Endometrium (tissue), 2 donors: Measurements from ENCODE around the gene TAS1R3.

Experiments used
- FAIRE-seq: peaks from 2 replicates; lab custom pipeline; 2012; peaks lifted over from hg19 to GRCh38; lab: Jason Lieb, UNC
- donor health status: control.
- donor health status: control.

Gene TAS1R3

DNA sequence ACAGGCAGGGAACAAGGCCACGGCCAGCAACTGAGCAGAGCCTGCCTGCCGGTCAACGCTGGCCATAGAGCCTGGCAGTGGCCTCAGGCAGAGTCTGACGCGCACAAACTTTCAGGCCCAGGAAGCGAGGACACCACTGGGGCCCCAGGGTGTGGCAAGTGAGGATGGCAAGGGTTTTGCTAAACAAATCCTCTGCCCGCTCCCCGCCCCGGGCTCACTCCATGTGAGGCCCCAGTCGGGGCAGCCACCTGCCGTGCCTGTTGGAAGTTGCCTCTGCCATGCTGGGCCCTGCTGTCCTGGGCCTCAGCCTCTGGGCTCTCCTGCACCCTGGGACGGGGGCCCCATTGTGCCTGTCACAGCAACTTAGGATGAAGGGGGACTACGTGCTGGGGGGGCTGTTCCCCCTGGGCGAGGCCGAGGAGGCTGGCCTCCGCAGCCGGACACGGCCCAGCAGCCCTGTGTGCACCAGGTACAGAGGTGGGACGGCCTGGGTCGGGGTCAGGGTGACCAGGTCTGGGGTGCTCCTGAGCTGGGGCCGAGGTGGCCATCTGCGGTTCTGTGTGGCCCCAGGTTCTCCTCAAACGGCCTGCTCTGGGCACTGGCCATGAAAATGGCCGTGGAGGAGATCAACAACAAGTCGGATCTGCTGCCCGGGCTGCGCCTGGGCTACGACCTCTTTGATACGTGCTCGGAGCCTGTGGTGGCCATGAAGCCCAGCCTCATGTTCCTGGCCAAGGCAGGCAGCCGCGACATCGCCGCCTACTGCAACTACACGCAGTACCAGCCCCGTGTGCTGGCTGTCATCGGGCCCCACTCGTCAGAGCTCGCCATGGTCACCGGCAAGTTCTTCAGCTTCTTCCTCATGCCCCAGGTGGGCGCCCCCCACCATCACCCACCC is at the start of gene TAS1R3:
TSS of gene TAS1R3 (plus strand) at position 213 of the 898 bp plus-strand sequence. CDS start at position 279, 66 bp downstream.
- no peak for FAIRE-seq

DNA sequence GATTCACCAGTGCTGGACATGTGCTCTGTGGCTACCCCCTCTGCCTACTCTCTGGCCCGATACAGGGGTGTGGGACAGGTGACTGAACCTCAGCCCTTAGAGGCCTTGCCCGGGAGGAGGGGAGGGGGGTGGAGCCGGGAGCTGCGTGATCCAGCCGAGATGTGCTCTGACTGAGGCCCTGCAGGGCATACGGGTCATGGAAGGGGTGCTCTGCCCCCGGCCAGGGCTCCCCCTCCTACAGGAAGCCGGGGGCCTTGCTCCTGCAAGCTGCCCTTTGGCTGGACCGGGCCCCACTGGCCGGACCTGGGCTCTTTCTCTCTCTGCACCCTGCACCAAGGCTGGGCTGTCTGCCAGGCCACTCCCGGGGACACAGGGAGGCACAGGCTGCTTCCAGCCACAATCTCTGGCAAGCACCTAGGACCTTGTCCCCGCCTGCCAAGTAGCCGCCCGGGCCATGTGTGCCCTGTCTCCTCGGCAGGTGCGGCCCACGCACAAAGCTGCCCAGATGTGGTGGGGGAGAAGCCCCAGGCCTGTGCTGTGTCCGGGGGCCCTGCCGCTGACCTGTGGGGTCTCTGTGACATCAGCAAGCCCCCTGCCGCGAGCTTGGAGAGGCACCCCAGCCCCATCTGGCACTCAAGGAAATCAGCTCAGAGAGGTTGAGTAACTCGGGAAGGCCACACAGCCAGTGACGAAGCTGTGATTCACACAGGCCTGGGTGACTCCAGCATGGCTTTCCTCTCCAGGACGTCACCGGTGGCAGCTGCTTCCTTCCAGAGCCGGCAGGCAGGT is 49.4 kb upstream of the TAS1R3 start:
- FAIRE-seq = no peak

DNA sequence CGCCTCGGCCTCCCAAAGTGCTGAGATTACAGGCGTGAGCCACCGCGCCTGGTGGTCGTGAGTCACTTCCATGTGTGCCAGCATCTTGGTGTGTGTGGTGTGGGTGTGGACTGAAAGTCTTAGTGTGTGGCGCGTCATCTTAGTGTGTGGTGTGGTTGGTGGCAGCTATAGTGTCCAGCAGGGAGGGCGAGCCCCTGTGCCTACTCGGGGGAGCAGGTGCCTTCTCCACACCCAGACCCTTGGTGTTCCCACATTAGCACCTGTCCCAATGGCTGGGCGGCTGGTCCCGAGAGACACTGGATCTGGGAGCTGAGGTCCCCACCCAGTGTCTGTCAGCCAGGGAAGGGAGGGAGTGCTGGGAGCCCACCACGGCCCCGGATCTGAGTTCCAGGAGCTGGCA is 48.1 kb upstream of the TAS1R3 start:
- no peak for FAIRE-seq

DNA sequence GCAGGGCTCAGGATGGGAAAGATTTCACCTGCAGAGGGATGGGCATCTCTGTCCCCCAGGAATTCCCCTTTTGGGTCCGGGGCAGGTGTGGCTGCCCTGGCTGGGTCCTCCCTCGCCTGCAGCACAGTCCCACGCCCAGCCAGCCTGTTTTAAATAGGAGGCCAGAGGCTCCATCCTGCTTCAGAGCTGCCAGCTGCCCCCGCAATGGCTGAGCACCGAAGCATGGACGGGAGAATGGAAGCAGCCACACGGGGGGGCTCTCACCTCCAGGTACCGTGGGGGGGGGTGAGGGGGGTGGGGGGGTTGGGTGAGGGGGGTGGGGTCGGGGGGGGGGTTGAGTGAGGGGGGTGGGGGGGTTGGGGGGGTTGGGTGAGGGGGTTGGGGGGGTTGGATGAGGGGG is 47.3 kb upstream of the TAS1R3 start:
- no peak for FAIRE-seq

- no peak for FAIRE-seq
Observed at GRCh38 chr1:1284221-1285101, 46.6 kb upstream of the TAS1R3 start.

- no peak for FAIRE-seq
Observed at GRCh38 chr1:1285102-1285571, 45.9 kb upstream of the TAS1R3 start.

GRCh38 chr1:1285611-1286311 is 45.3 kb upstream of the TAS1R3 start:
- no peak for FAIRE-seq

DNA sequence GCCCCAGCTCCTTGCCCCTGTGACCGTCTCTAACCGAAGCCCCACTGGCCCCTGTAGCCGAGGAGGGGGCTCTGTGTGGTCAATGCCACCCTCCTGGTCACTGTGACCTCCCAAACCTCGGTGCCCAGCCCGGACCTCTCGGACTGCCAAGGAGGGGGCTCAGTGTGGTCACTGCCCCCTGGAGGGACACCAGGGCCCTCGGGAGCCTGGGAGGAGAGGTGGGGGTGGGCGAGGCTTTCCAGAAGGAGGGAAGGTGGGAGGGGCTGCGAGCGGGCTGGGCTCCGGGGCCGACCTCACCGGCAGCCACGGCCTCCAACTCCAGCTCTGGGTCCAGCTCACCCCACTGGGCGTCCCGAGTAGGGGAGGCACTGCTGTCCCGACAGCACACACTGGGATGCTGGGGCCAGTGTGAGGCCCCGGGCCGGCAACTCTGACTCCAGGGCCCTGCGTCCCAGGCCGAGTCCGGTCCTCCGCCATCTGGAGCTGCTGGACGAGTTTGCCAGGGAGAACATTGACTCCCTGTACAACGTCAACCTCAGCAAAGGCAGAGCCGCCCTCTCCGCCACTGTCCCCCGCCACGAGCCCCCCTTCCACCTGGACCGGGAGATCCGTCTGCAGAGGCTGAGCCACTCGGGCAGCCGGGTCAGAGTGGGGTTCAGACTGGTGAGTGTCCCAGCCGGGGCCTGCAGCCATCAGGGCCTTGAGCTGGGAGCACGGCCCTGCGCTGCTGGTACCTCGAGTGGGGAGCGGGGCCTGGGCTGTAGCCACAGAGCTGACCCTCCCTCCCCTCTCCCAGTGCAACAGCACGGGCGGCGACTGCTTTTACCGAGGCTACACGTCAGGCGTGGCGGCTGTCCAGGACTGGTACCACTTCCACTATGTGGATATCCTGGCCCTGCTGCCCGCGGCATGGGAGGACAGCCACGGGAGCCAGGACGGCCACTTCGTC is 44.5 kb upstream of the TAS1R3 start:
- no peak for FAIRE-seq

GRCh38 chr1:1287288-1288110 is 43.6 kb upstream of the TAS1R3 start:
- FAIRE-seq = no peak

GRCh38 chr1:1290238-1290731 is 40.8 kb upstream of the TAS1R3 start:
- no peak for FAIRE-seq

DNA sequence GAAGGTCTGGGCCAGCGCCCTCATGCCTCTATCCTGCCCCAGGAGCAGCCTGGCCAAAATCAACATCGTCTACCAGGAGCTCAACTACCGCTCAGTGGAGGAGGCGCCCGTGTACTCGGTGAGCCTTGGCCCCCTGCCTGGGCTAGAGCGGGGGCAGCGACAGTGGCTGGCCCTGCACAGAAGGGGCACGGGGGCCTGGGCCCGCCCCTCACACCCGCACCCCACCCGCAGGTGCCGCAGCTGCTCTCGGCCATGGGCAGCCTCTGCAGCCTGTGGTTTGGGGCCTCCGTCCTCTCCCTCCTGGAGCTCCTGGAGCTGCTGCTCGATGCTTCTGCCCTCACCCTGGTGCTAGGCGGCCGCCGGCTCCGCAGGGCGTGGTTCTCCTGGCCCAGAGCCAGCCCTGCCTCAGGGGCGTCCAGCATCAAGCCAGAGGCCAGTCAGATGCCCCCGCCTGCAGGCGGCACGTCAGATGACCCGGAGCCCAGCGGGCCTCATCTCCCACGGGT is 40.0 kb upstream of the TAS1R3 start:
- FAIRE-seq = no peak

GRCh38 chr1:1291548-1292441 is 39.3 kb upstream of the TAS1R3 start:
- no peak for FAIRE-seq

GRCh38 chr1:1292442-1292779 is 38.7 kb upstream of the TAS1R3 start:
- no peak for FAIRE-seq

GRCh38 chr1:1292851-1293250 is 38.2 kb upstream of the TAS1R3 start:
- no peak for FAIRE-seq

DNA sequence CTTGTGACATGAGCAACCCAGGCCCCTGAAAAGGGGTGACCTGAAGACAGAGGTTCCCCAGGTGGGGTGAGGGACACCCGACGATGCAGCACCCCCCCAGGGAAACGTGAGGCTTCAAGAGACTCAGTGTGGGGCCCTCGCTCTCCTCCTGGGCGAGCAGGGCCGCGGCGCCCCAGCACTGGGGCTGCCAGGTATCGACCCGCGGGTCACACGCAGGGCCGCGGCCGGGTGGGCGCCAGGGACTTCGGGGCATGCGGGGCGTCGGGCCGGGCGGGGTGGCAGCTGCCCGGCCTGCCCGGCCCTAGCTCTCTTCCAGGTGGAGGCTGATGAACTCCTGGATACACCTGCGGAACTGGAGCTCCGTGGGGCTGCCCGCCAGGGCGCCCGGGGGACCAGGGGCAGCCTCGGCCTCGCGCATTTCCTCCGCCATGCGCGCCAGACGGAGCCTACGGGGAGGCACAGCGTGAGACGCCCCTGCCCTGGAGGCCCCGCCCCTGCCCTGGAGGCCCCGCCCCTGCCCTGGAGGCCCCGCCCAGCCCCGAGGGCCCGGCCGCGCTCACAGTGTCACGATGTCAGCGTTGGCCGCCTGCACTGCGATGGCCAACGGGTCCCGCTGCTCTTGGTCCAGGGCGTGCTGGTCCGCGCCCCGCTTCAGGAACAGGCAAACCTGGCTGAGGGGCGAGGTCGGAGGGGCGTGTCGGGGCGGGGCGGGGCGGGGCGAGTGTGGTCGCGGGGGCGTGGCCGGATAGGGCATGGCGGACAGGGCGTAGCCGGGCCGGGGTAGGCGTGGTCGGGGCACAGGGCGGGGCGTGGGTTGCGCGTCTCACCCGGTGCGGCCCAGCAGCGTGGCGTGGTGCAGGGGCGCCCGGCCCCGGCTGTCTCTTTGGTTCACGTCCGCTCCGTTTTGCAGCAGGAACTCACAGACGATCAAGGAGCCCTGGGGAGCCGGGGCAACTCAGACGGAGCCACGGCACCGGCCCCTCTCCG is 37.5 kb upstream of the TAS1R3 start:
- FAIRE-seq = no peak

- FAIRE-seq = no peak
Observed at GRCh38 chr1:1294250-1294890, 36.7 kb upstream of the TAS1R3 start.
